Posterior cingulate gyrus (tissue), 11 donors: ENCODE data around the gene ZBTB16.

Experiments
- DNase-seq, 10 donors: peaks; one replicate each; pipeline versions ENCODE4 v3.0.0 to v3.0.0-alpha.2; 2020 to 2021; ENCODE audit warnings: mixed read lengths in 3 of 10
- intact Hi-C: fragments of 100-400 bp; cut with DNase I; formaldehyde crosslinking; loops from one replicate; pipeline ENCODE4 v1.15.1; 2023

The ZBTB16 gene

DNA sequence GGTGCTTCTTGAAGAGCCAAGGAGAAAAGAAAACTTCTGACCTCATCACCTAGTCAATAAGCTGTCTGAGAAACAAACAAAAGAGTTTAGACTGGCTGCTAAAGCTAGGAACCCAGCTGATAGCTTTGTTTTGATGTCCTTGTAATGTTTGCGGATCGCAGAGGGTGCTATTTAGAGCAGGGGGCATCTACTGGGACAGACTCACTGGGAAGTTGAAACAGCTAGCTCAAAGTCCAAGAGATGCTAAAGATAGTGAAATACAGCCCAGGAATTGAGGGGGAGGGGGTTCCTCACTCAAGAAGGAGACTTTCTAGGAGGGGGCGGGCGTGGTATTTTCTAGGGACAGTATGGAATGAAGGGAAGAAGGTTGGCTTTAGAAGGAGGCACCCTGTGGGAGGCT, 18.9 kb downstream of the ZBTB16 start:
- DNase-seq, result peak in 1 of 10 donors; percentile 43
- intact Hi-C loops, result loop anchor here (5.0 kb wide), 1 partner anchor 84 kb away; no protein-coding TSS in a partner anchor

DNA sequence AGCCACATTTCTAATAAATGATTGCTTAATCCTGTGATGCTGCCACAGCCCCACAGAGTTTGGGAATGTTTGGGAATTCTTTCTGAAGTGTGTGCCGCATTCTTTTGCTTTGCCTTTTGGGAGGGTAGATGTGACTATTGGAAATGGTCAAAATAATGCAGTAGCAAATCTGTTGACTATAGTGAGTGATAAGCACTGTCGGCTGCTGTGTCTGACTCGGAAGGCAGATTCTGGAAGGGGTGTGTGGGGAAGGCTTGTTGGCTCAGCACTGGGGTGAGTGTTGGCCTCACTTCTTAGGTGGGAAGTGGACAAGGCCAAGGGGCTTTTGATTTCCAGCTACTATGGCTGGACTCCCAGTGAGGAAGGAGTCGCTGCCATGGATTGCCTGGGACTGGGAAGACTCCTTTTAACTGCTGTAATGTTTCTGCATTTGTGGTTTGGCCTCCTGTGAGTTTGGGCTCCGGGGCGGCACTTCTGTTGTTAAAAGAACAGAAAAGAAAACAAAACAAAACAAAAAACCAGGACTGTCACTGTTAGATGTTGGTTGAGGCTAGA, 20.1 kb downstream of the ZBTB16 start:
- DNase-seq, result peak in 1 of 10 donors; percentile 66
- intact Hi-C loops, result loop anchor here (5.0 kb wide), 1 partner anchor 83 kb away; no protein-coding TSS in a partner anchor

DNA sequence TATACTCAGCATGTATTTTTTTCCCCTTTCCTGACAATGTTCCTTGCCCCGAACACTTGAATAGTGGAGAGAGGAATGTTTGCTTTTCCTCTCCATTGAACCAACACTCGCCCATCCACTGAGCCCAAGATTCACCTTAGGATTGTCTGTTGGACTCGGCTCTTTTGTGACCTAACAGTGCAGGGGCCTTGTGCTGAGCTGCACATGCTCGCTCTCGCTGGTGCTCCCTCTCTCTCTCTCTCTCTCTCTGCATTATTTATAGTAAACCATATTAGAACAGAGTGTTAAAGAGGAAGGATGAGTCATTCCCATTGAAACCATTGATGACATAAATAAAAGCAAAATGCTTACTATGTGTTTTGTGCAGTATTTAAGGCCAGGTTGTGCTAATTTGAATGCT, 20.7 kb downstream of the ZBTB16 start:
- intact Hi-C loops, result no loop called here
- DNase-seq, result peak in 1 of 10 donors; percentile 70

DNA sequence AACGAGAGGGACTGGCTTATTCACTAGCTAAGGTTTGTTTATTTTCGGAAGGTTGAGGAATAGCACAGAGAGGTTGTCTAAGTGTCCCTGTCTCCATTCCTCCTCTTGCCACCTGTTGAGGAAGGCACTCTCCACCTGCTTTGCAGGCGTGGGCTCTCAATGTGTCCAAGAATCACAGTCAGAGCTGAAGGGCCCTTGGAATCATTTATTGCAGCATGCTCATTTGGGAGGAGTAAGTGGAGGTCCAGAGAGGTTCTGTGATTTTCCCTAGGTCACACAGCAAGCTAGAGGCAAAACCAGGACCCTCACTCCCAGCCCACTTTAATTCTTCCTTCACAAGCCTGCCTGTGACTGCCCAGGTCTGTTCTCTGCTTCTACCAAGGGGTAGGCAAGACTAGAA, 21.3 kb downstream of the ZBTB16 start:
- intact Hi-C loops, result no loop called here
- no peak for DNase-seq

DNA sequence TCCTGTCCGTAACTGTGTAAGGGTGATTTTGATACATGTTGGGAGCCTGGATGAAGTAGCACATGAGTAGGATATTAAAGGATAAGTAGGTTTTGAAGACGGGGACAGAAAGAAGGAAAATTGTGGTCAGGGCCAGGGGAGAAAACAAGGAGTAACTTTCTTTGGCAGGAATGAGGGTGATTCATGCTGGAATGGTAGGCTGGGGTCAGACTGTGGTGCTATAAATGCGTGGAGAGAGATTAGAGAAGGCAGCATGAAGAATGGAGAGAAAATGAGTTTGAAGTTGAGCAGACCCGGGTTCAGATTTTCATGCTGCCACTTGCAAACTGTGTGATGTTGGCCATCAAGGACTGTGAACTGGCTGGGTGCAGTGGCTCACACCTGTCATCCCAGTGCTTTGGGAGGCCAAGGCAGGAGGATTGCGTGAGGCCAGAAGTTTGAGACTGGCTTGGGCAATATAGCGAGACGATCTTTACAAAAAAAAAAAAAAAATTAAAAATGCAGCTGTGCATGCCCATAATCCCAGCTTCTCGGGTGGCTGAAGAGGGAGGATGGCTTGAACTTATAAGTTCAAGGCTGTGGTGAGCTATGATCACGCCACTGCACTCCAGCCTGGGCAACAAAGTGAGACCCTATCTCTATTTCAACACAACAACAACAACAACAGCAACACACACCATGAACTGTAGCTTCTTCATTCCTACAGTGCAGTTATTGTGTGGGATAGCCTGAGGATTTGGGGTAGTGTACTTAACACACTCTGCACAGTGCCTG, 22.3 kb downstream of the ZBTB16 start:
- DNase-seq, result peak in 1 of 10 donors; percentile 21
- intact Hi-C loops, result no loop called here

DNA sequence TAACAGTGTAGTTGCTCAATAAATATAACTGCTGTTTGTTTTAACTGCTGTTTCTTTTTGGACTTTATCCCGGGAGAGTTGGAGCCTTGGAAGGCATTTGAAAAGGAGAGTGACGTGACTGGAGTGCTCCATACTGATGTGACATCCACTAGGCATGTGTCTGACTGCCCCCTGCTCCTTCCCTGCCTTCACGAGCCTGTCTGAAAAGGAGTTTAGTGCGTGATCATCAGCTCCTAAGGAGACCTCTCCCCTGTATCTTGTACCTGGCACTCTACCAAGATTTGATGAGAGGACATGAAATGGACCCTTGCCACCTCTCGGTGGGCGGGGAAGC, 22.9 kb downstream of the ZBTB16 start:
- intact Hi-C loops, result no loop called here
- DNase-seq, result peak in 1 of 10 donors; percentile 62

DNA sequence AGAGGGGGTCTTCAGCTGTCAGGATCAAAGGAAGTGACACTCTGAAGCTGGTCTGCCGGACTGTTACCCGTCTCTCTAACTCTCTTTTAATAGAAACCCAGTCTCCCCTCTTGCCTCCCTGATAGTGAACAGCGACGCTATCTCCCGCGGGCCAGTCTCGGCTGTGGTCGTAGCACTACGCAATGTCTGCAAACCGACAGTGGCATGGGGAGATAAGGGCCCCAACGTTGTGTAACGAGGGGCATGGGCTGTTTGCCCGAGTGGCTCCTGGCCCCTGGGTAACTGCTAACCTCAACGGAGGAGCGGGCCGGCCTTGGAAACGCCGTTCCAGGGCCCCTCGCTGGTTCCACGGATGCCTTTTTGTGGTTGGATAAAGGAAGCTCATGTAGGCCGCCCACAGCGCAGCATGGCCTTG, 23.3 kb downstream of the ZBTB16 start:
- peak in 1 of 10 donors; percentile 88 for DNase-seq
- intact Hi-C loops, result no loop called here

DNA sequence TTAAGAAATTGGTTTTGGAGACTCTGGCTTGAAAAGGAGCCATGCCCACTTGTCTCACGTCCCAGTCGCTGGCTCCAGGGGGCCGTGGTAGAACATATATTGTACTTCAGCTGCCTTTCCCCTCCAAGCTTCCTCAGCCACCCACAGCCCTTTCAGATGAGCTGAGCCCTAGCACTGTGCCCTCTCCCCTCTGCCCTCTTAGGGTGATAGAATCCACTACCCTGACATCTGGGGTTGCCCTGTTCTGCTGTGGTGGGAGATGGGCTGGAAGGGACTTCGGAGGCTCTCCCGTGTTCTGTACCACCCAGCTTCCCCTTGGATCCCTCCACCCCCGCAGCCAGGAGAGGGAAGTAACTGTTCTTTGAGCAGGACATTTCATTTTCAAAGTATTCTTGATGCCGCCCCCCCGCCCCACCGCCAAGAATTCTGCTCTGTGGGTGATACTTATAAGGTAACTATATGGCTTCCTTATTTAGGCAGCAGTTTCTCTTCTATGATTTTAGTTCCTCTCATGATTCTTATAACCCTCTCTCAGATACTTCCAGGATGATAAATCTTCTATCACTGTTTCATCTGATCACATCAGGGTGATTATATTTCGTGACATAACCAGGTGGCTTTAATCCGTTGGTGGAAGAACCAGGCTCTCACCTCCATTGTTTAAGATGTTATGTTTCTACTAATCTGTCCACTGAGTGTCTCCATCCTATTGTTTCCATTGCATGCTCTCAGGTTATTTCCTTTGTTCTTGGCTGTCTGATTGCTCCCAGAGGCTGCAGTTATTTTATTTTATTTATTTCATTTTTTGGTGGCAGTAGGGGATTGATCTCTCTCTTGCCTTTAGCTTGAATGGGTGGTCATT, 24.1 kb downstream of the ZBTB16 start:
- DNase-seq, result peak in 1 of 10 donors; percentile 75
- intact Hi-C loops, result no loop called here

DNA sequence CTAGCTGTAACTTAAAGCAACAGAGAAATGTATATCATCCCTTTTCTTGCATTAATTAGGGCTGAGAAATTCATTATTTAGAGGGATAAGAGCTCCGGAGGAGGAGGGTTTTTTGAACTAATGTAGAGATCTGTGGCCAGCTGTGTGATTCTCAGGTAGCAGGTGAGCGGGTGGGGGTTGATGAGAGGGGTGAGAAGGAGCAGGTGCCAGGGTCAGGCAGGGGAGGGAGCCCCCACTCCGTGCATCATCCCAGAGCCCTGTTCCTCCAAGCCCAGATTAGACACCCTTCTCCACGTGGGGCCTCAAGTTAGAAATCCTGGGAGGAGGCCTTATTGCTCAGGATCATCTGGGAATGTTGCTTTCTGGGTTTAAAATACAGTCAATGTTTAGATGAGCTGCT, 24.9 kb downstream of the ZBTB16 start:
- peak in 1 of 10 donors; percentile 22 for DNase-seq
- intact Hi-C loops, result no loop called here

DNA sequence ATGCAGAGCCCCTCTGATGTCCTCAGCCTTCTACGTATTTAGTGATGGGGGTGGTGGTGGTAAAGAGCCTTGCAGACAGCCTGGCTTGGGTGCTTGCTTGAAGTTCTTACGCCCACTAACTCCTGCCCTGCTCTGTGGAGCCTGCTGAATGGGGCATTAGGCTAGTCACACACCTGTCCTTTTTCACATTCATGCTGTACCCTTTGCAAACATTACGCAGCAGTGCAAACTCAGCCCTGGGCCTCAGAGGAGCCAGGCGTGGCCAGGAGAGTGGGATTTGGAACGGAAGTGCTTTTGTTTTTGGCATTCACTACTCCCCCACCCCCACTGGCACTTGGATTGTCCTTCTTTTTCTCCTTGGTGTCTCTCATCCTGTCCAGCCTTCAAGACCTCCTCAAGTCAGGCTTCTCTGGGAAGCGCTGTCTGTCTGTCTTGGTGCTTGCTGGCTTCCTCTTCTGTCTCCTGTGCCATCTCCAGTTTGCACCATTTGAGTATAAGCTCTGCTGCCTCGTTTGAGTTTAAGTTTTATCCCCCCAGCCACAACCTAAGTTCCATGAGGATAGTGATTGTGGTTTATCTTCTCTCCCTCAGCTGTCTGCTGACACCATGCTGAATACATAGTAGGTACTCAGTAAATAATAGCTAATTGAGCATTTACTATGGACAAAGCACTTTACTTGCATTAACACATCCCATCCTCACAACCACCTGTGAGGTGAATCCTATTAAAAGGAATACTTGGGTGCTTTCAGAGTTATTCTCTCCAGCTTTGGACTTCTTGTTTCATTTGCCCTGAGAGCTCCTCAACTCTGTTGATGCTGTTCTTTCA, 26.7 kb downstream of the ZBTB16 start:
- peak in 1 of 10 donors; percentile 37 for DNase-seq
- intact Hi-C loops, result no loop called here

DNA sequence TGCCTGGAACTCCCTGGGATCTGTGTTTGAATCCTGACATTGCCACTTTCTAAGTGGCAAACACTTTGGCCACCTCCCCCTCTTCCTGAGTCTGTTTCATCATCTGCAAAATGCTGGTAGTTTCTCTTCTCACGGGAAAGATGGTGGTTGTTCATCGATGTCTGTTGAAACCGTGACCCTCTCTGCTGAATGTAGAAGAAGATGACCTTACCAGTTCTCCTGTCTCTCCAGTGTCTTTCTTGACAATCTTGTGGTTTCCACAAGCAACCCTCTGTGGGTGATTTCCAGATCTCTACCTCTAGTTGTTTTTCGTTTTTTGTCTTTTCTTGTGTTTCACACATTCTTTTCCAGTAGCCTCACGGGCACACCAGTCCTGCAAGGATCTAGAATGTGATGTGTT, 27.5 kb downstream of the ZBTB16 start:
- intact Hi-C loops, result no loop called here
- no peak for DNase-seq

DNA sequence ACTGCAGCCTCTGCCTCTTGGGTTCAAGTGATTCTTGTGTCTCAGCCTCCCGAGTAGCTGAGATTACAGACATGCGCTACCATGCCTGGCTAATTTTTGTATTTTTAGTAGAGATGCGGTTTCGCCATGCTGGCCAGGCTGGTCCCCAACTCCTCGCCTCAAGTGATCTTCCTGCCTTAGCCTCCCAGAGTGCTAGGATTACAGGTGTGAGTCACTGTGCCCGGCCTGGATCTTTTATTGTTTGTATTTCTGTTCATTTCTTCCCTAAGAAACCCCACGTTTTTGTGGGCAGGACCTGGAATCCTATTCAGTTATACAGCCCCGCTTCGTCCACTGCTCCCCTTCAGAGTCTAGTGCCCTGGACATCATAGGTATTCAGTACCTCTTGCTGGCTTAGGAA, 28.7 kb downstream of the ZBTB16 start:
- intact Hi-C loops, result no loop called here
- no peak for DNase-seq

DNA sequence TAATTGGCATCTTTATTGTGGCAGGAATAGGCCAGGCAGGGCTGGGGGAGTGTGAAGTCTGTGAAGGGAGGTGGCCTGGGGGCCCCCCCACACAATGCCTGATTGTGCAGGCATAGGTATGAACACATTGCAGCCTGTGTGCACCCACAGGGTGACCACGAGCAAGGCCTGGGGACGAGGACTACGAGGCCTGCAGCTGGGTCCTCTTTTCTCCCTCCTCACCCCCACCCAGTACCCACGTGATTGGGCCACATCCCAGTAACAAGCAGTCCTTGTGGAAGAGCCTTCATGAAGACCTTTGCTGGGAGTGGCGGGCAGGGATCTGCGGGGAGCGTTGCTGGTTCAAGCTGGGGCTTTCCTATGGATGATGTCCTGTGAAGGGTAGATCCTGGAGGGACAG, 29.3 kb downstream of the ZBTB16 start:
- intact Hi-C loops, result no loop called here
- DNase-seq, result peak; percentile 67 to 98 (median 86)

DNA sequence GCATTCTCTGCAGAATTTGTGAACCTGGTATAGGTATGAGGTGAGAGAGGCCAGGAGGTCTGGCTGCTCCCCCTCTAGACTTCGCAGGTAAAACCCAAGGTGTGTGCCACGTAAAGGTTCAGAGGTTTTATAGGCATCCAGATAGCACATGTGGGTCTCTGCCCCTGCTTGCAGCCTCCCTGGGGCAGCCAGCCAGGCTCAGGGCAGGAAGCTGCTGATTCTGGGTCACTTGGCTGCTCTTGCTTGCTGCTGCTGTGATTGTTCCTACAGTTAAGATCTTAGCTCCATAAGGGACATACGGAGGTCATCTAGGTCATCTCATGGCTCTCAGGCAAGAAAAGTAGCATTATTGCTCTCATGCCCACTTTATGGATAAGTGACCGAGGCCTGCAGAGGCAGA, 30.2 kb downstream of the ZBTB16 start:
- DNase-seq, result no peak
- intact Hi-C loops, result no loop called here

DNA sequence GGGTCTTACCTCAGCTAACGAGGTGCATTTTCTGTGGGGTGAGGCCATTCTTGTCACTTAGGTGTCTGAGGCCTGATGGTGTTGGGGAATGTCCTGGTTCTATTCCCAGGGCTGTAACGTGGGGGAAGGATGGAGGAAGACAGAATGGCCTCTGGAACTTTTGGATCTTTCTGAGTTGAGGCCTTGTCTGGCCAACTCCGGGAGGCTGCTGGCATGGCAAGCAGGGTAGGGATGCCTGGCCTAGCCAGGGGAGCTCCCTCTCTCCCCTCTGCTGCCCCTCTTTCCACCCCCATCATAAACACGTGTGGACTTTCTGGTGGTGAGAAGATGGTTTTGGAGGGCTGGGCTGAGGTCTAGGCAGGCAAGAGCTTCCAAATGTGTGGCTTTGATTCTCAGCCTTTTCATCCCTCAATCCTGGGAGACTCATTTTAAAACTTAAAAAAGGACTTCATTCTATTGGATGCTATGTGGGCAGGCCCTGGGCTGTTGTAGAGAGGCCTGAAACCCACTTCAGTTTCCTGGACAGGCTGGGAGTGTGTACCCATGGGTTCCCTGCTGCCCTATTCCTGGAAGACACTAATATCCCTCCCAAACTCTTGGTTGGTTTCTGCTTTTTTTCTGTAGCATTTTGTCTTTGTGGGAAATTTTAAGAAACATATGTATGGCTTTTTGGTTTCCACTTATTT, 30.9 kb downstream of the ZBTB16 start:
- DNase-seq, result no peak
- intact Hi-C loops, result no loop called here

DNA sequence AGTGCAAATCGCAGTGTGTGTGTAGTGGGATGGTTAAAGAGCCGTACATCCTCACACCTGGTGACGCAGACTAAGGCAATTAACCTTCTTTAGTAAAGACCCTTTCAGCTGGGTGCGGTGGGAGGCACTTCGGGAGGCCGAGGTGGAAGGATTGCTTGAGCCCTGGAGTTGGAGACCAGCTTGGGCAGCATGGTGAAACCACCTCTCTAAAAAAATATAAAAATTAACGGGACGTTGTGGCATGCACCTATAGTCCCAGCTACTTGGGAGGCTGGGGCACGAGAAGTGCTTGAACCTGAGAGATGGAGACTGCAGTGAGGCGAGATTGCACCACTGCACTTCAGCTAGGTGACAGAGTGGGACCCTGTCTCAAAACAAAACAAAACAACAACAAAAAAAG, 31.5 kb downstream of the ZBTB16 start:
- no peak for DNase-seq
- intact Hi-C loops, result no loop called here

DNA sequence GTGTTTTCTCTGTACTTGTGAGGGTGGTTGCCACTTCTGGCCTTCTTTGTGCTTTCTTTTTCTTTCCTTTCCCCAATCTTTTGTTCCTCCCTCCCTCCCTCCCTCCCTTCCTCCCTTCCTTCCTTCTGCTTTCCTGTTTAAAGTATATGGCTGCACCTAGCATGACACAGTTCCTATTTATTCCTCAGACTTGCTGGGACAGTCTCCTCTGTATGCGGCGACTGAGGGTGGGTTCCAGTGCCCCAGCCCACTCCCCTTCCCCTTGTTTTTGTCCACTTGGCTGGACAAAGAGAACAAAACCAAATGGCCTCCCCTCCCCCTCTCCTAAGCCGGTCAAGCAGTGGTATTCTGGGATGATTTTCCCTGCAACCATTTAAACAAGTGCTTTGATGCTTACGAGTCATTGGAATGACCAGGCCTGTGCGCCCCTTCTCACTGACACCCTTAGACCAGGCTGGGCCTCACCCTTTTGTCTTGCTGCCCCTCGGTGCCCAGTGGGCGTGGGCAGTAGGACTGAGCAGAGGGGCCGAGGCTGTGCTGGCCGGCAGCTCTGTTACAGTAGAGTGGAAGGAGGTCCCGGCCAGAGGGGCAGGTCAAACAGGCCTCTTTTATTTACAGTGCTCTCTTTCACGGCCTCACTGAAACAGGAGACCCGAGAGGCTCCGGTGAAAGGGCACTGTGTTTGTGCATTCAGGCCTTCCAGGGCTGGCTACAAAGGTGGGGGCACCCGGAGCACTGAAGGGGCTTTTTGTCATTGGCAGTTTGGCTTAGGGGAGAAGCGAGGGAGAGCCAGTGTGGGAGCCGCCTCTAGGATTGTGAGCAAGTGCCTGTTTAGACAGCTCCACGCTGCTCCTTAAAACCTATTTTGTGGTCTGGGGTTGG, 32.2 kb downstream of the ZBTB16 start:
- intact Hi-C loops, result no loop called here
- peak in 3 of 10 donors; percentile 39 to 92 (median 43) for DNase-seq

DNA sequence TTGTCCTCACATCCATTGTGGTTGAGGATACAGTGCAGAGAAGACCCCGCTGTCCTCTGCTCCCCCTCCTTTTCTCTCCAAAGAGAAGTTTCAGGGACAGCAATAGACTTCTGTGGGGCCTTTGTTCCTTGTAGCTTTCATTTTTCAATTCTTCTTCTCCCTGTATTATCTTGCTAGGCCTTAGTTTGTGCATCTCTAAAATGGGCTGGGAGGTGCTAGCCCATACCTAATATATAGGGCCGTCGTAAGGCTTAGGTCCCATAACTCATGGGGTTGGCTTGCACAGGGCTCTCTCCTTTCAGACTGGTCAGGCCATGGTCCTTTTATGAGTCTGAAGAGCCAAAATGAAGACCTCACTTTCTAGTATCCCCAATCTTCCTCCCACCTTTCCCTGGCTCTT, 33.0 kb downstream of the ZBTB16 start:
- intact Hi-C loops, result no loop called here
- no peak for DNase-seq

DNA sequence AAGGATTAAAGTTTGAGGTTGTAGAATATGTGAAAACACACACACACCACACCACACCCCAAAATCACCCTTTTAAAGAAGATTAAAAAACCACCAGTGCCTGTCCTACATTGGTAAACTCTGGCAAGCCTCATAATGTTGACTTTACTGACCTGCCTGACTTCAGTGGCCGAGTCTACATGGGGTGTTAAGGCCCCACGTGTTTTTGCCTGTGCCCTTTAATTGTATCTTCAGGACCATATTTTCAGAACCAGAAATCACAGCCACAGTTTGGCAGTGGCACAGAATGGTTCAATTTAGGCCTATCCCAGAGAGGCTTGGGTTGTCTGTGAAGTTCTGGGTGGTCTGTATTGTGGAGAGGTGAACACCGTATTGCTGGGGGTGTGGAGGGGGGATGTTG, 33.4 kb downstream of the ZBTB16 start:
- no peak for DNase-seq
- intact Hi-C loops, result no loop called here
